OCI-LY1 (cell line): ENCODE results near the gene TMEM18.

Source experiments
- H2AFZ ChIP-seq: fragments of 200-600 bp; sonication (generic), shearing (Covaris generic); 2 replicates; pipeline ENCODE4 v1.6.0; 2014; ENCODE audit warnings: antibody characterized with exemption, mild to moderate bottlenecking, low read length
- H3F3A ChIP-seq: fragments of 200-600 bp; sonication (generic), shearing (Covaris generic); 2 replicates; pipeline ENCODE4 v1.6.0; 2014; ENCODE audit warnings: mild to moderate bottlenecking, antibody characterized with exemption, low read length, moderate library complexity; ENCODE audit not compliant: insufficient read depth
- H3K27ac ChIP-seq: fragments of 200-600 bp; sonication (generic); 2 replicates; pipeline ENCODE4 v1.5.1; 2014; ENCODE audit warnings: low read length, mixed run types, mild to moderate bottlenecking, low read depth; ENCODE audit not compliant: poor library complexity, severe bottlenecking
- H3K27me3 ChIP-seq: fragments of 200-600 bp; sonication (generic); 2 replicates; pipeline ENCODE4 v1.6.0; 2014; ENCODE audit warnings: antibody characterized with exemption, mild to moderate bottlenecking, low read length, moderate library complexity; ENCODE audit not compliant: insufficient read depth
- H3K36me3 ChIP-seq: fragments of 200-600 bp; sonication (generic); 2 replicates; pipeline ENCODE4 v1.6.1; 2014; ENCODE audit warnings: mild to moderate bottlenecking, antibody characterized with exemption, low read length, moderate library complexity, mixed read lengths; ENCODE audit not compliant: insufficient read depth
- H3K4me1 ChIP-seq: fragments of 200-600 bp; sonication (generic); 2 replicates; pipeline ENCODE4 v1.5.1; 2014; ENCODE audit warnings: mild to moderate bottlenecking, low read length, moderate library complexity; ENCODE audit not compliant: insufficient read depth, severe bottlenecking
- H3K4me2 ChIP-seq: fragments of 200-600 bp; sonication (generic), shearing (Covaris generic); 2 replicates; pipeline ENCODE4 v1.6.1; 2014; ENCODE audit warnings: low read length
- H3K4me3 ChIP-seq: fragments of 200-600 bp; sonication (generic); 2 replicates; pipeline ENCODE4 v1.5.1; 2014; ENCODE audit warnings: low read length, low read depth, mild to moderate bottlenecking, mixed read lengths; ENCODE audit not compliant: poor library complexity, severe bottlenecking
- H3K79me2 ChIP-seq: fragments of 200-600 bp; shearing (Covaris generic); 2 replicates; pipeline ENCODE4 v1.6.1; 2016; ENCODE audit warnings: mixed run types, low read length, mixed read lengths; ENCODE audit not compliant: insufficient read depth
- H3K9ac ChIP-seq: fragments of 200-600 bp; sonication (generic), shearing (Covaris generic); 2 replicates; pipeline ENCODE4 v1.6.1; 2014; ENCODE audit warnings: mild to moderate bottlenecking, low read length, mixed read lengths
- H3K9me2 ChIP-seq: fragments of 200-600 bp; sonication (generic), shearing (Covaris generic); 2 replicates; pipeline ENCODE4 v1.6.1; 2014; ENCODE audit warnings: low read depth, mild to moderate bottlenecking, low read length, mixed read lengths
- H3K9me3 ChIP-seq: fragments of 200-600 bp; shearing (Covaris generic); 2 replicates; pipeline ENCODE4 v1.6.1; 2014; ENCODE audit warnings: low read length, mixed read lengths
- H4K20me1 ChIP-seq: fragments of 200-600 bp; sonication (generic), shearing (Covaris generic); 2 replicates; pipeline ENCODE4 v1.6.0; 2016; ENCODE audit warnings: mild to moderate bottlenecking, low read length; ENCODE audit not compliant: insufficient read depth
- CTCF ChIP-seq: fragments of 200-600 bp; sonication (generic), shearing (Covaris generic); IDR thresholded peaks from 2 replicates; pipeline ENCODE4 v1.5.1; 2017; ENCODE audit warnings: mild to moderate bottlenecking, antibody characterized with exemption, low read length, moderate library complexity, mixed read lengths
- EZH2 ChIP-seq: fragments of 200-600 bp; sonication (generic), shearing (Covaris generic); IDR thresholded peaks from 2 replicates; pipeline ENCODE4 v1.8.0; 2017; ENCODE audit warnings: borderline replicate concordance, mixed run types, mild to moderate bottlenecking, antibody characterized with exemption, low read length, moderate library complexity, mixed read lengths

The TMEM18 gene

GRCh38 chr2:678964-679363 is 1.8 kb upstream of the TMEM18 start:
- Histone ChIP-seq H3K4me2 (no peak overlapping the region), H2AFZ (no peak overlapping the region), H3F3A (no peaks in the 10 kb centered on the region; the same call in 1 of the 2 replicates), H3K9ac (no peak overlapping the region), H3K27ac (no peak overlapping the region), H3K4me1 (peaks cover 30% of the 10 kb centered on the region), H3K27me3 (no peaks in the 10 kb centered on the region), H4K20me1 (no peaks in the 10 kb centered on the region), H3K4me3 (no peak overlapping the region), H3K36me3 (peaks cover 10% of the 10 kb centered on the region), H3K79me2 (peaks cover 6% of the 10 kb centered on the region; the same call in 1 of the 2 replicates), H3K9me3 (peaks cover 5% of the 10 kb centered on the region; the same call in 1 of the 2 replicates), H3K9me2 (no peaks in the 10 kb centered on the region)
- TF ChIP-seq EZH2: no peak
- no peak for TF ChIP-seq CTCF

- peaks cover 6% of the 10 kb centered on the region; the same call in 1 of the 2 replicates for H3K79me2 ChIP-seq
- TF ChIP-seq CTCF (no peak), EZH2 (no peak)
- no peak overlapping the region for H2AFZ ChIP-seq
These were observed 849 bp upstream of the TMEM18 start for GRCh38 chr2:677959-678550.

GRCh38 chr2:676647-677055 is 555 bp downstream of the TMEM18 start:
- Histone ChIP-seq H3K27ac (peak overlapping the region; percentile 92), H2AFZ (no peak overlapping the region), H3F3A (no peaks in the 10 kb centered on the region; the same call in 1 of the 2 replicates), H3K79me2 (peaks cover 6% of the 10 kb centered on the region; the same call in 1 of the 2 replicates), H3K4me1 (peaks cover 53% of the 10 kb centered on the region), H3K27me3 (no peaks in the 10 kb centered on the region), H3K9me3 (no peaks in the 10 kb centered on the region), H3K4me3 (peak overlapping the region; percentile 65), H4K20me1 (no peaks in the 10 kb centered on the region), H3K9ac (peak overlapping the region; percentile 84; the same call in 1 of the 2 replicates), H3K9me2 (no peaks in the 10 kb centered on the region), H3K4me2 (peak overlapping the region; percentile 89), H3K36me3 (peaks cover 22% of the 10 kb centered on the region)
- TF ChIP-seq CTCF: no peak
- TF ChIP-seq EZH2: no peak

More at GRCh38 chr2:677959-678550, 849 bp upstream of the TMEM18 start:
- Histone ChIP-seq H3K27me3 (no peaks in the 10 kb centered on the region), H3K4me3 (peak overlapping the region; percentile 78), H3F3A (no peaks in the 10 kb centered on the region; the same call in 1 of the 2 replicates), H3K4me1 (peaks cover 39% of the 10 kb centered on the region), H3K9me3 (no peaks in the 10 kb centered on the region), H3K4me2 (peak overlapping the region; percentile 76), H3K9ac (peak overlapping the region; percentile 95), H4K20me1 (no peaks in the 10 kb centered on the region), H3K9me2 (no peaks in the 10 kb centered on the region), H3K36me3 (peaks cover 11% of the 10 kb centered on the region), H3K27ac (peak overlapping the region; percentile 95)
